PC-3 (cell line): Measurements from ENCODE around the gene EGFLAM. TPM values are rescaled to one million over a fixed set of nuclear protein-coding genes. Genes with fewer than 3 reads are reported as not detected.

Source experiments
- ATAC-seq: fragments of 200-7000 bp; cut with Tn5 transposase; 2 replicates; pipeline ENCODE4 v1.9.1; 2020; ENCODE audit warnings: mild to moderate bottlenecking, moderate library complexity
- BruUV-seq: library from RNA; stranded (reverse); fragments of 400-500 nt; replicated peaks from 2 replicates; lab custom pipeline; 2021; lab: Mats Ljungman, UMichigan
- CTCF ChIA-PET: fragments of 300-600 bp; sonication (Branson Sonifier 250); formaldehyde crosslinking; loops from one replicate; lab custom pipeline; 2022; ENCODE audit warnings: antibody characterized with exemption; lab: Charles Lee
- POLR2A ChIA-PET: fragments of 300-600 bp; sonication (Branson Sonifier 250); formaldehyde crosslinking; loops from one replicate; lab custom pipeline; 2022; ENCODE audit warnings: antibody characterized with exemption; ENCODE audit not compliant: unreplicated experiment; lab: Charles Lee
- DNase-seq: peaks from one replicate; pipeline ENCODE4 v3.0.0-alpha.2; 2015
- H2AFZ ChIP-seq: fragments of 300-600 bp; sonication (generic); 2 replicates; pipeline ENCODE4 v1.6.0; 2016; ENCODE audit warnings: antibody characterized with exemption, low read length
- H3F3A ChIP-seq: fragments of 300-600 bp; sonication (generic); one replicate; pipeline ENCODE4 v1.6.0; 2017; ENCODE audit warnings: antibody characterized with exemption, low read length, control low read depth, mild to moderate bottlenecking; ENCODE audit not compliant: unreplicated experiment
- H3K27ac ChIP-seq: fragments of 300-600 bp; sonication (generic); 2 replicates; pipeline ENCODE4 v1.5.1; 2016; ENCODE audit warnings: mild to moderate bottlenecking, low read length
- H3K27me3 ChIP-seq: fragments of 300-600 bp; sonication (generic); 2 replicates; pipeline ENCODE4 v1.6.1; 2016; ENCODE audit warnings: low read length, mixed read lengths
- H3K36me3 ChIP-seq: fragments of 300-600 bp; sonication (generic); 2 replicates; pipeline ENCODE4 v1.6.1; 2016; ENCODE audit warnings: low read depth, mixed run types, low read length, mixed read lengths
- H3K4me1 ChIP-seq: fragments of 300-600 bp; sonication (generic); 2 replicates; pipeline ENCODE4 v1.5.1; 2016; ENCODE audit warnings: low read length; ENCODE audit not compliant: insufficient read depth
- H3K4me2 ChIP-seq: fragments of 300-600 bp; sonication (generic); 2 replicates; pipeline ENCODE4 v1.6.0; 2016; ENCODE audit warnings: low read length
- H3K4me3 ChIP-seq: fragments of 300-600 bp; sonication (generic); 2 replicates; pipeline ENCODE4 v1.5.1; 2016; ENCODE audit warnings: mild to moderate bottlenecking, low read length, mixed read lengths
- H3K79me2 ChIP-seq: fragments of 300-600 bp; sonication (generic); 2 replicates; pipeline ENCODE4 v1.6.1; 2017; ENCODE audit warnings: low read length, mixed read lengths
- H3K9ac ChIP-seq: fragments of 300-600 bp; sonication (generic); 2 replicates; pipeline ENCODE4 v1.6.0; 2016; ENCODE audit warnings: mild to moderate bottlenecking, low read length
- H3K9me2 ChIP-seq: fragments of 300-600 bp; sonication (generic); replicated peaks from 2 replicates; pipeline ENCODE4 v1.6.1; 2016; ENCODE audit warnings: mixed run types, low read length, mixed read lengths
- H3K9me3 ChIP-seq: fragments of 300-600 bp; sonication (generic); 2 replicates; pipeline ENCODE4 v1.6.1; 2016; ENCODE audit warnings: low read length, mixed read lengths
- H4K20me1 ChIP-seq: fragments of 300-600 bp; sonication (generic); 2 replicates; pipeline ENCODE4 v1.6.1; 2016; ENCODE audit warnings: low read length, mixed read lengths
- CTCF ChIP-seq: fragments of 300-600 bp; sonication (generic); conservative IDR thresholded peaks from 2 replicates; pipeline ENCODE4 v1.5.1; 2017; ENCODE audit warnings: antibody characterized with exemption, low read depth, mild to moderate bottlenecking, low read length
- EZH2 ChIP-seq: fragments of 300-600 bp; sonication (generic); IDR thresholded peaks from one replicate; pipeline ENCODE4 v1.6.1; 2017; ENCODE audit warnings: antibody characterized with exemption, mild to moderate bottlenecking, low read length; ENCODE audit not compliant: unreplicated experiment
- EZH2phosphoT487 ChIP-seq: fragments of 300-600 bp; sonication (generic); IDR thresholded peaks from 2 replicates; pipeline ENCODE4 v1.6.1; 2018; ENCODE audit warnings: mild to moderate bottlenecking, antibody characterized with exemption, low read length, borderline replicate concordance
- intact Hi-C: fragments of 100-400 bp; cut with micrococcal nuclease; formaldehyde crosslinking; loops from 2 replicates; pipeline ENCODE4 v1.9.0; 2023
- total RNA-seq: library from RNA; depleted of rRNA; stranded (reverse); fragments of >200 nt; gene quantifications from 2 replicates; pipeline ENCODE4 v1.2.3, GENCODE V29; 2014

The EGFLAM gene
- total RNA-seq, 1 experiment from 2014 or later: not detected

- CTCF ChIA-PET: interaction anchor here (1.6 kb wide), 1 partner anchor 37 kb away, joined by 9 read pairs; no protein-coding TSS in a partner anchor
- H3K4me1 ChIP-seq: peaks cover 11% of the 10 kb centered on the region; the same call in 1 of the 2 replicates
Measured at GRCh38 chr5:38478878-38479277, 220.5 kb downstream of the EGFLAM start.

GRCh38 chr5:38479315-38479904 is 221.1 kb downstream of the EGFLAM start:
- Histone ChIP-seq H3K4me3 (no peak overlapping the region), H3K27ac (no peak overlapping the region), H4K20me1 (no peaks in the 10 kb centered on the region), H3F3A (no peaks in the 10 kb centered on the region), H3K36me3 (no peaks in the 10 kb centered on the region), H3K9me3 (no peaks in the 10 kb centered on the region), H2AFZ (0 out of 2 replicates have a peak overlapping the region, but pooled peaks have one; percentile 16), H3K27me3 (no peaks in the 10 kb centered on the region), H3K9ac (no peak overlapping the region), H3K9me2 (no peaks in the 10 kb centered on the region), H3K4me1 (peaks cover 11% of the 10 kb centered on the region; the same call in 1 of the 2 replicates), H3K79me2 (no peaks in the 10 kb centered on the region), H3K4me2 (peak overlapping the region; percentile 9; the same call in 1 of the 2 replicates)
- POLR2A ChIA-PET: interaction anchor here (0.6 kb wide), 1 partner anchor 28 kb away, joined by 7 read pairs; no protein-coding TSS in a partner anchor
- no peak for TF ChIP-seq EZH2phosphoT487
- no peak for TF ChIP-seq CTCF
- no peak for TF ChIP-seq EZH2
- DNase-seq (peak; percentile 52), ATAC-seq (peak; percentile 77)
- no TSS peak for BruUV-seq
- intact Hi-C loops: no loop called here
- CTCF ChIA-PET: interaction anchor here (1.6 kb wide), 1 partner anchor 38 kb away, joined by 9 read pairs; no protein-coding TSS in a partner anchor

More at GRCh38 chr5:38478878-38479277, 220.5 kb downstream of the EGFLAM start:
- Histone ChIP-seq H3K4me2 (peak overlapping the region; percentile 9; the same call in 1 of the 2 replicates), H3K9ac (no peak overlapping the region), H3K9me3 (no peaks in the 10 kb centered on the region), H3K79me2 (no peaks in the 10 kb centered on the region), H3K27me3 (no peaks in the 10 kb centered on the region), H3K36me3 (no peaks in the 10 kb centered on the region), H3K27ac (no peak overlapping the region), H4K20me1 (no peaks in the 10 kb centered on the region), H2AFZ (0 out of 2 replicates have a peak overlapping the region, but pooled peaks have one; percentile 16), H3F3A (no peaks in the 10 kb centered on the region), H3K4me3 (no peak overlapping the region), H3K9me2 (no peaks in the 10 kb centered on the region)
- ATAC-seq: no peak; the same call in 1 of the 2 replicates
- DNase-seq: no peak
- no TSS peak for BruUV-seq
- intact Hi-C loops: no loop called here
- POLR2A ChIA-PET: interaction anchor here (0.6 kb wide), 1 partner anchor 27 kb away, joined by 7 read pairs; no protein-coding TSS in a partner anchor
- no peak for TF ChIP-seq CTCF
- no peak for TF ChIP-seq EZH2phosphoT487
- TF ChIP-seq EZH2: no peak

- Histone ChIP-seq H3K9me2 (no peaks in the 10 kb centered on the region), H4K20me1 (no peaks in the 10 kb centered on the region), H3K36me3 (no peaks in the 10 kb centered on the region), H3F3A (no peaks in the 10 kb centered on the region), H3K79me2 (no peaks in the 10 kb centered on the region), H3K4me1 (peaks cover 9% of the 10 kb centered on the region; the same call in 1 of the 2 replicates), H2AFZ (no peak overlapping the region), H3K9me3 (no peaks in the 10 kb centered on the region), H3K27me3 (no peaks in the 10 kb centered on the region), H3K27ac (no peak overlapping the region), H3K4me2 (no peak overlapping the region), H3K9ac (no peak overlapping the region), H3K4me3 (no peak overlapping the region)
- ChIA-PET CTCF (interaction anchor here (0.6 kb wide), 1 partner anchor 42 kb away, joined by 3 read pairs; no protein-coding TSS in a partner anchor), POLR2A (no interaction called here)
- TF ChIP-seq CTCF (peak; percentile 43; the same call in 1 of the 2 replicates), EZH2phosphoT487 (no peak), EZH2 (no peak)
- ATAC-seq: no peak
- no peak for DNase-seq
- BruUV-seq: no TSS peak
- intact Hi-C loops: no loop called here
Measured at GRCh38 chr5:38483805-38484398, 225.5 kb downstream of the EGFLAM start.
